Cerebellar nuclear complex (tissue), 1 donor: ENCODE results near the gene VAMP3.

Source experiments
- DNase-seq, 2 experiments: peaks; one replicate each; lab custom pipeline; 2025; lab: John Stamatoyannopoulos, UW

The VAMP3 gene, protein sequence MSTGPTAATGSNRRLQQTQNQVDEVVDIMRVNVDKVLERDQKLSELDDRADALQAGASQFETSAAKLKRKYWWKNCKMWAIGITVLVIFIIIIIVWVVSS

DNA sequence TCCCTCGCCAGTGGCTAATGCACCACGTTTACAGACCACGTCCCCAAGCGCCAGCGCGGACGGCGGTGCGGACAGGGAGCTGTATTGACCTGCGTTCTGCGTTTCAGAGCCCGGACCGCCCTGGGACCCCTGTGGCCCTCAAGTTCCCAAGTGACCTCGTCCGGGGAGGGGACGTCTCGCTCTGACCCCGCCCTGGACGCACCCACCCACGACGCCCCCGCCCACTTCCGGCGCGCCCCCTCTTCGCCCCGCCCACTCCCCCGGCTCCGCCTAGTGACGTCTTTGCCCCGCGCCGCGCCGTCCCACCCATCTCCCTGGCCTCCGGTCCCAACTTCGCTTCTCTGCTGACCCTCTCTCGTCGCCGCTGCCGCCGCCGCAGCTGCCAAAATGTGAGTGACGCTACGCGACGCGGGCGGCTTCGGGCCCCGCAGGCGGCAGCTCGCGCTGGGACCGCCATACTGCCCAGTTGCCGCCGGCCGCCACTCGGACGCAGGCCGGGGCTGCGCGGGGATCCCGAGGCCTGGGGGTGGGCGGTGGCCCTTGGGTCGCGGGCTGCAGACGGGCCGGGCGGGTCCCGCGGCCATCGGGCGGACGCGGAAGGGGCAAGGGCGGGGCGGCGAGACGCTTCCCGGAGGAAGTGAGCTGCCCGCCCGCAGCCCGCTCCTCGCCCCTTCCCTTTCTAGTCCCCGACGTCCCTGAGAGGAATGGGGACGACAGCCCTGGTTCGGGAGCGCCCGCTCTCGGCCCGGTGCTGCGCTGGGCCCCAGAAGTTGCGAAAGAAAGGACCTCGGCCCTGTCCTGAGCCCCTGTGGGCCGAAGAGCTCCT, at the start of gene VAMP3:
Gene VAMP3, plus strand, starts transcription at position 300 of the 826 bp plus-strand sequence. Its CDS starts 88 bp downstream, at position 388.
- no peak for DNase-seq

DNA sequence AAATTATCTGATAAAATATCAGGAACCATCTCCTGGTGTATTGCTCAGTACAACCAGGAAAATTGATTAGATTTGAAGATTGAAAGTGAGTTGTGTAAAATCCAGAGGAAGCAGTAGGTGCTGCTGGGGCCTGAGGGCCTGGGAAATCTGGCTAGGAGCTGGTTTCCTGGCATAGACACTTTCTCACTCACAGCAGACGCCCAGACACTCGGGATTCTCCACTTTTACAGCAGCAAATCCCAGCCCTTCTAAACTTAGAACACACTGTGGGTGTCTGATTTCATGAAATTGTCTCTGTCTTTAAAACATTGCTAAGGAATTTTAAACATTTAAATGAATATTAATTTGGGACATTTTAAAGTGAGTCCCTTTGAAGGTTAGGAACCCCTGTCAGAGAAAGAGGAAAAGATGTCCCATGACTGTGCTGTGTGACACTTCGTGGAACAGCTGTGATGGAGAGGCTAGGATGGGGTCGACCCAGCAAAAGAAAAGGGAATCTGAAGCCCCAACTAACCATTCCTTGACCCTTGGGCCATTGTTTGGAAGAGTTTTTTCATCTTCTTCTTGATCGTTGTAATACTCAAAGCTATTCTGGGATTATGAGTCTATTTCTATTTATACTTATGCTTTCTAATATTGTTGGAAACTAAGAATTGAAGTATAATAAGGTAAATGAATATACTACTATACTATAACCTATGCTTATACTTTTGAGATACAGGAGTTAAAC, 49.0 kb upstream of the VAMP3 start:
- DNase-seq, result no peak

DNA sequence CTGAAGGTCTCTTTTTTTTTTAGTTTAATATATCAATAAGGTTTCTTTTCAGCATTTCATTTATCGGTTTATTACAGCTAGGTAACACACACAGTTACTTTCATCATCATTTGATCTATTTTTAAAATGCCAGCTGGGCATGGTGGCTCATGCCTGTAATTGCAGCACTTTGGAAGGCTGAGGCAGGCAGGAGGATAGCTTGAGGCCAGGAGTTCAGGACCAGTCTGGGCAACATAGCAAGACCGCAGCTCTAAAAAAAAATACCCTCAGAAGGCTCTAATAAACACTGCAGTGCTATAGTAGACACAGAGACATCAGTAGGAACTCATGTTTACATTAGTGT, 48.5 kb upstream of the VAMP3 start:
- DNase-seq, result no peak

DNA sequence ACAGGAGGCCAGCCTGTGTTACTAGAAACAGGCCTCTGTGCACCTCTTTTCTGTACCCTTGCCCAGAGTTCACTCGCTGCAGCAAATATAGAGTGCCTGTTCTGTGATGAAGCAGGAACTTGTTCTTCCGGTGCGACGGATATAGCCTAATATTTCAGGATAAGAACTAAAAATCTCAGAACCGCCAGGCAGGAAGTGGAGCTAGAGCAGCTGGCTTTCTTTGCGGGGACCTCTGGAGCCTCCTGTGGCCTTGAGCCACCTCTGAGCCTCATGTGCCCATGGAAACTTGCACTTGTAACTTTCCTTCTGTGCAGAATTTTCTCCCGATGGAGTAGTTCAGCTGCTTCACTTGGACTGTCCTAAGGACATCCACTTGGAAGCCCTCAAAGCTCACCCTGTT, 44.5 kb upstream of the VAMP3 start:
- DNase-seq, result no peak

DNA sequence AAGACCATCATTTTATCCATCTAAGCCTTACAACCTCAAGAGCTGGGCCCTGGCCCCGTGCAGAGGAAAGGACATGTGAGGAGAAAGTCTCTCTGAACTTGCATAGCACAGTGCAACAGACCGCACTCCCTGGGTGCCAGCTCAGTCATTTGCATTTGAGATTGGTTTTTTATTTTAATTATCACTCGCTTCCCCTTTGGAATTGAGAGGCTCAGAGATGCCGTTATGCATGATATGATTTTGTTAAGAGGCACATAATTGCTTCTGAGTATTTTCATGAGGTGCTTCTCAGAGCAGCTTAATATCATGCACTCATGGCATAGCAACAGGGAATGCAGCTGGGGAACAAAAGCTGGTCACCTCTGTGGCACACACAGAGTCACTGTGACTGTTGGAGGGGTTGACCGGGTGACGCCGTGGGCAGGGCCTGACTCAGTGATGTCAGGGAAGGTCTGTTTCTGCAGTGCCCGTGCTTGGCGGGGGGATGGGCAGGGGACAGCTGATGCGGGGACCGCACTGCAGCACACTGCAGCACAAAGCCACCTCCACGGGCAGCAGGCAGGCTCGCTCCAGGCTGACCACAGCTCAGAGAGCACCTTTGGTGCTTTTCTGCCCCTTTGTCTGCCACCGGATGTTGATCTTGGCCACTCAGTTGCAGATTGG, 43.2 kb upstream of the VAMP3 start:
- peak in 1 of 2 experiments; percentile 46 for DNase-seq

DNA sequence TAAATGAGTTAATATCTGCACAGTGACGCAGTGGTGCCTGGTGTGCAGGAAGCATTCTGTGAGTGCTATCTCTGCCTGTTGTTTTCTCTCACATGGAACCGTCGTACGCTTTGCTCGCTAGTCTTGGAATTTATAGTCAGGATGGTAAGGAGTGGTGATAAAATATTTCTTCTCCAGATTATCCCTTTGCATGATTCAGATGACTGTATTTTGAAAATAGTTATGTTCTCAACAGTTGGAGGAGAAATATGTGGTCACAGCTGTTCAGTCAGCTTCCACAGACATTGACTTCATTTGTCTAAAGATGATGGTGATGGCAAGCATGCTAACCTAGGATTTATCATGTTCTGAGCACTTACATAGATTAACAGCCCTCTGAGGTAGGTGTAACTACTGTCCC, 41.3 kb upstream of the VAMP3 start:
- DNase-seq, result no peak

DNA sequence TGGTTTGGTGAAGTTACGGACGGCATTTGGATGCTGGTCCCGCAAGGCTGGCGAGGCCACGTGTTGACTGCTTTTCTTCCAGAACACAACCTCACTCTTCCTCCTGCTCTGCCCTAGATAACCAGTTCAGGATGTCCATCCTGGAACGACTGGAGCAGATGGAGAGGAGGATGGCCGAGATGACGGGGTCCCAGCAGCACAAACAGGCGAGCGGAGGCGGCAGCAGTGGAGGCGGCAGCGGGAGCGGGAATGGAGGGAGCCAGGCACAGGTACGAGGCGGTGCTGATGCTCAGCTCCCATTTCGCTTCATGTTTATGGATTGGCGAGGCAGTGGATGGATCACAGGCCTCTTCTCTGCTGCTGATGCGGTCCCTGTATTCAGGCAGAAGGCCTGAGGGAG, 38.8 kb upstream of the VAMP3 start:
- no peak for DNase-seq

DNA sequence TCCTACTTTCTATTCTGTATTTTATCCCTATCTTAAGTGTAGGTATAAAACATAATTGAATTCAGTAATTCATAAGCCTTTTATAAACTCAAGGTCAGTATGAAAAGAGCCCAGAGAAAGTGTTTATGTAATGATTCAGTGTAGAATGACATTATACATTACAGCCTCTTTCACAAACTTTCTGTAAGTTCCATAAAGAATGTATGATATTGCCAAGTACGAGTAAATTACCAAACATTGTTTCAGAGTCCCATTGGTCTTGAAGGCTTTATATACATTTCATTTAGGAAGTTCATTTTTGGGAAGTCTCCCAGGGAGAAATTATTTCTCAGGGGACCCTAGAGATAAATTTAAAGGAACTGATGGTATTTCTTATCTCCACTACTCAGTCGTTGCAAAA, 37.8 kb upstream of the VAMP3 start:
- no peak for DNase-seq

DNA sequence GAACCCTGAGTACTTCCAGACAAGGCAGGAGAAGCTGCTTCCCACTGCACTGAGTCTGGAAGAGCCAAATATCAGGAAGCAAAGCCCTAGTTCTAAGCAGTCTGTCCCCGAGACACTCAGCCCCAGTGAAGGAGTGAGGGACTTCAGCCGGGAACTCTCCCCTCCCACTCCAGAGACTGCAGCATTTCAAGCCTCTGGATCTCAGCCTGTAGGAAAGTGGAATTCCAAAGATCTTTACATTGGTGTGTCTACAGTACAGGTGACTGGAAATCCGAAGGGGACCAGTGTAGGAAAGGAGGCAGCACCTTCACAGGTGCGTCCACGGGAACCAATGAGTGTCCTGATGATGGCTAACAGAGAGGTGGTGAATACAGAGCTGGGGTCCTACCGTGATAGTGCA, 33.1 kb upstream of the VAMP3 start:
- no peak for DNase-seq

DNA sequence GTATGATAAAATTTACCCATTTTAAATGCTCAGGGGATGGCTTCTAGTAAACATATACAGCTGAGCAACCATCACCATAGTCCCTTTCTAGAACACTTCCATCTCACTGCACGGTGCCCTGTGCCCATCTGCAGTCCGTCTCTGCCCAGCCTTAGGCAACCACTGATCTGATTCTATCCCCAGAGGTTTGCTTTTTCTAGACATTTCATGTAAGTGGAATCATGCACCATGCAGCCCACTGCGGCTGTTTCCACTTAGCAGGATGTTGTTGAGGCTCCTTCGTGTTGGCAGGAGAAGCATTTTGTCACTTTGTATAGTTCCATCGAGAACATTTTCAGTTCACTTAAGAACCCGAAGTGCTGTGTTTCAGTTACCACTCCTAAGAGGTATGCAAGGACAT, 27.8 kb upstream of the VAMP3 start:
- no peak for DNase-seq

DNA sequence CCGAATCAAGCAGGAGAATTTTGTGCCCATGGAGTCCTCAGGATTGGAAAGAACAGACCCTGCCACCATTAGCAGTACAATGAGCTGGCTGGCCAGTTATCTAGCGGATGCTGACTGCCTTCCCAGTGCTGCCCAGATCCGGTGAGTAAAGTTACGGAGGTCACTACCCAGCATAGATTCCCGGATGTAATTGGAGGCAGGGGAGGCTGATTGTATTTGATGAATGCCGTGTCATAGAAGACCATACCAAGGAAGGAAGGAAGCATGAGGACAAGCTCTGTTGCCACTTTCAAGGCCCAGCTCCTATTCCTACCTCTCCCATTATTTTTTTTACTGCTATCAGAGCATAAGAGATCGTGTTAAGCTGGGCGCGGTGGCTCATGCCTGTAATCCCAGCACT, 26.2 kb upstream of the VAMP3 start:
- no peak for DNase-seq

DNA sequence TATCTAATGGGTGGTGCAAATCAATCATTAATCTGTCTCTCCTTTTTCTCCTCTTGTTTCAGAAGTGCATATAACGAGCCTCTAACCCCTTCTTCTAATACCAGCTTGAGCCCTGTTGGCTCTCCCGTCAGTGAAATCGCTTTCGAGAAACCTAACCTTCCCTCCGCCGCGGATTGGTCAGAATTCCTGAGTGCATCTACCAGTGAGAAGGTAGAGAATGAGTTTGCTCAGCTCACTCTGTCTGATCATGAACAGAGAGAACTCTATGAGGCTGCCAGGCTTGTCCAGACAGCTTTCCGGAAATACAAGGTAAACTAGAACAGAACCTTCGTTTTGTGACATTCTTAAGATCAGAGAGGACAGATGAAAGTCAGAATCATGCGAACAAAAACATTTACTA, 25.3 kb upstream of the VAMP3 start:
- no peak for DNase-seq

DNA sequence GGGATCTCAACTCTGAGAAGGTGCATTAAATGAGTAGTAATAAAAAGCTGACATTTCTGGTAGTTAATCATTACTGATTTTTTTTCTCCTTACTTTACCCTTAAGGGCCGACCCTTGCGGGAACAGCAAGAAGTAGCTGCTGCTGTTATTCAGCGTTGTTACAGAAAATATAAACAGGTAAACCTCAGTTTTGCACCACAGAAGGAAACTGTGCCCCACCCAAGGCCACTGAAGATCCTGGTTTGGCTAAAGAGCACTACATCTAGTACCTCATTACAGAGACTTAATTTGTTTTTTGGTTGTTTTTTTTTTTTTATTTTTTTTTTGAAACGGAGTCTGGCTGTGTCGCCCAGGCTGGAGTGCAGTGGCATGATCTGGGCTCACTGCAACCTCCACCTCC, 23.5 kb upstream of the VAMP3 start:
- no peak for DNase-seq

DNA sequence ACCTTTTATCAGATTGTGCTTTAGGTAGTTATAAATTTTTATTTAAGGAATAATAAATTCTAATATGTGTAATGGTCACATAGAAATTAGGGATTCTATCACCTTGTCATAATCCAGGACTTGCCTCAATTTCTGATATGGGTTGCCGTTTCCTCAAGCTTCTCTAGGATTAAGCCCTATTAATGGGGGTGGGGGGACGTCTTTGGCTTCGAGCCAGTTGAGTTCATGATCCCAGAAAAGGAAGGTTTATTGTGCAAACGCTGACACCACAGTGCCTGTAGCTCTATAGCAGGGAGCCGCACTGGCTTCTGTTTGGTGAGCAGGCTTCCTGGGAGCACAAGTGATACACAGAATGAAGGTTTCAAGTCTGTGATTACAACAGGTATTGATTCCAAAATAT, 22.0 kb upstream of the VAMP3 start:
- DNase-seq, result no peak

DNA sequence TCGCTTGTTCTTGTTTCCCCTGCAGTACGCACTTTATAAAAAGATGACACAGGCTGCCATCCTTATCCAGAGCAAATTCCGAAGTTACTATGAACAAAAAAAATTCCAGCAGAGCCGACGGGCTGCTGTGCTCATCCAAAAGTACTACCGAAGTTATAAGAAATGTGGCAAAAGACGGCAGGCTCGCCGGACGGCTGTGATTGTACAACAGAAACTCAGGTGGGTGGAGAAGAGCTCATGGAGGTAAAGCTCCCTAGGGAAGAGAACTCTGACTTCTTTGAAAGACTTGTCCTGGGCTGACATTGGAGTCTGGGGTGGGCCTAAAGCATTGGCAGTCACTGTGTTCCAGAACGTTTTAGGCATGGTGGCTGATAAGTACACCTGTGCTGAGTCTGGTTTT, 19.9 kb upstream of the VAMP3 start:
- no peak for DNase-seq

DNA sequence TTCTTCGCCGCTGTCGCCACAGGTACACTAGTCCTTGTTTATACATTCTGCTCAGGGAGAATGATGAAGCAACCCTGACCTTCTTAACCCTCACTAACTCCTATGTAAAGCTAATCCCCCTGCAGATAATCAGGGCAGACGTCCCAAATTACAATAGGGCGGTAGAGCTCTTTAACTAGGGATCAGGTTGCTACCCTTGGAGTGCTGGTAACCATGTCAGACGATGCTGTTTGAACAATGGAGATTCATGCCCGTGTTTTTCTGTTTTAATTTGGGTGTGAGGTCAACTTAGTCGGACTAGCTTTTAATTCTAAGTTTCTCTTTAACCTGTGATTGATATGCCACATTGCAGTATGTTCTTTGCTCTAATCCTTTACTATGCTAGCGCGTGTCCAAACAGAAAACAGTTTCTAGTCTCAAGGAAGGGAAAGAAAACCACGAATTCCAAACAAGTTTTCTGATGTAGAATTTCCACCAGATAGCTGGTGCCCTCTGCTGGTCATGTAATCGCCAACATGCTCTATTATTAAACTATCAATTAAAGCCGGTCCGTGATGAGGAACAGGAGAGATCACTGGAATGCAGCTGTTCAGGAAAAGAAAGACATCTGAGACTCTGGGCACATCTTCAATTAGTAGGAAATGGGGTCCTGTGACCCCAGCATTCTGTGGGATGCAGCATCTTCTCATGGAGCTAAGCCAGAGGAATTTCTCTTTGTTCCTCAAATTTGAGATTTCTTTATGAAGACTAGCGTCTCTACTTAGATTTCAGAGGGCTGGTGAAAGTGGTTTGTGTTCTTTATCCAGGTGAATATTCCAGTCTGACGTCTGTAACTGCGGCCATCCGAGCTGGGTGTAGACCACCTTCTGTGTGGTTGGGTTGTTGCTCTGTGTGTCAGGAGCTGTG, 18.3 kb upstream of the VAMP3 start:
- peak in 1 of 2 experiments; percentile 31 for DNase-seq

DNA sequence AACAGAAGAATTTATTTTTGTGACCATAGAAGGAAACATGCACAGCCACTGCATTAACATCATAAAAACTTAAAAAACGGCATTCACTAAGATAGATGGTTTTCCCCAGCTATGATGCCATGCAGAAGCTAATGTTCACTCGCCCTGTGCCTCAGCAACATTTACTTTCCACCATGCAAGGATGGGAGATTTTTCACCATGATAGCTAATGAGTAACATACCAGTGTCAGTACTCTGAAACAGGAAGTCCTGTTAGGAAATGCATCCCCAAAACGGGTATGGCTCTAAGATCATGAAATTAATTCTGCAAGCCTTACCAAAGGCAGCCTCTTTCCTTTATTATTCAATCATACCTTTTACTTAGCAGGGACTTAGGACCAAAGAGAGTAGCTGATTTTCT, 17.5 kb upstream of the VAMP3 start:
- no peak for DNase-seq

DNA sequence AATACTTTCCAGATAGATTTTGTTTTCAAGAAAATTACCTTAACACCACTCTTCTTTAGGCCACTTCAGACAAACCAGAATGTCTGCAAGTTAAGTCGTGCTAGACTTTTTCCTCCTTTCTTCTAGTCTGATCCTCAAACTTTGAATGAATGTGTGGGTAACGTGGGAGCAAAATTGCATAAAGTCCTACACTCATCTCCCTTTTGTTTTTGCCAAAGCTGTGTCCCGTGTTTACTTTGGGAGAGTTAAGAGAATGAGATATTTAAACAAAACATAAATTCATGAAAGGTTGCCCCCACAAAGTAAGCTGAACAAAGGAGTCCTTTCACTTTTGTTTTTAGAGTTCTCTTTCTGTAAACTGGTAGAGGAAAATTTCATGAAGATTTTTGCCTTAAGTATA, 16.9 kb upstream of the VAMP3 start:
- no peak for DNase-seq

DNA sequence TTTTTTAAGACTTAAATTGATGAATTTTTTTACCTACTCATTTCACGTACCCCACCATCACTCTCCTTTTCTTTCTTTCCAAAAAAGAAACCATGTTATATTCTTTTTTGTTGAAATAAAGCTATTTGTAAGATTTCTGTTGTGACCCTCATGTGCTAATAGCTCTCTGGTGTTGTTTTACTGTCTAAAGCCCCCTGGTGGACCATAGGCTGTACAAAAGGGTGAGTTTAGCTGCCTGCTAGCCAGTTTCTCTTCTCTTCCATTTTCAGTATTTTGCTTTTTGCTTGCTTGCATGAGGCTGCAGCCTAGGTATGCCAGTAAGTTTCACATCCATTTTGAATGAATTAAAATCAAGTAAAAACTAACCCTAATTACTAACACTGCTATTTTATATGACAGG, 15.6 kb upstream of the VAMP3 start:
- no peak for DNase-seq

DNA sequence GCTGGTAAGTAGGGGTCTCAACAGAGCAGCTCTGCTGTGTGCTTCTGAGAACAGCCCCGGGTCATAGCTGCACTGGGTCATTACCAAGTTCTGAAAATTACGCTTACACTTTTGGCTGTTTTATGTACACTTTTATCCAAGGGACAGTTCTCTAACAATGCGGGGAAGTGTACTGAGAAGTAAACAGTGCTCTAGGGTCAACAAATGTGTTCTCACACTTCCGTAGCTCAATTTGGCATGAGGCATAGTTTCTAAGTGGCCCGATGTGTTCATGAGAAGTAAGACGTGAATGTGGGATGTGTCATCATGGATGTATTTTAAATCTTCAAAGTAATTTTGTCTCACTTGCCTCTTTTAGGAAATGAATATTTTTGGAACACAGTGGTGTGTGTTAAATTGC, 10.9 kb upstream of the VAMP3 start:
- DNase-seq, result no peak

DNA sequence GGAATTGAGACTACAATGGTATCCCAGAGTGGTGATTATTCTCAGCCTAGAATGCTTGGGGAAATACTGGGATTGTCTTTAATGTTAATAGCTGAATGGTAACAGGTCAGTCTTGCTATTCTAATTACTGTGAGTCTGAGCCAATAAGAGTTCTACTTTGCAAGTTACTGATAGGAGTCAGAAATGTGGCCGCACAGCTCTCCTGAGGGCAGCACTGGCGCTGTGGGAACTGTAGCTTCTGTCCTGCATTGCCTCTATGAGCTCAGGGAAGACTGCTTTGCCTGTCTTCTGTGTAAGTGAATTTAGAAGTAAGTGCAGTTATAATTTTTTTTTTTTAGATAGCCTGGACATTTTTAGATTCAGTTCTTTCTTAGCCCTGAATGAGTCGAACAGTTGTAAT, 10.0 kb upstream of the VAMP3 start:
- no peak for DNase-seq

DNA sequence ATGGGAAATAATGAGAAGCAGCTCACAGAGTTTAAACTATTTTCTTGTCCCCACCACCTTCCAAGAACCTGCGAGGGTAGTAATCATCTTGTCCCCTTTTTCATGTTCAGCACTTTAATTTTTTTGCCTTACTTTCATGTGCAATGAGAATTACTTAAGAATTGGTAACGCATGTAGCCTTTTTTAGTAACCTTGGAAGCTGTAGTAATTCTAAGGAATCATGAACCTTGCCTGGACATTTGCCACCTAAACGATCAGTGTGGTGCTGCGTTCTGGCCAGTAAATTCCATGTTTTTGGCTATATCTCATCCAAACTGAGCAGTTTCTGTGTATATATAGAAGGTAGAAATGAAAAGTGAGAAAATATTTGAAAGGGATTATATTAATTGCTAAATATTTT, 3.9 kb upstream of the VAMP3 start:
- no peak for DNase-seq
